ENCODE data around the gene GET4. TPM values are rescaled to one million over a fixed set of nuclear protein-coding genes. Genes with fewer than 3 reads are reported as not detected.

Gene GET4
- total and polyA plus RNA-seq, 2 of the 8 experiments (the other 6 are each of a cell fraction or from before 2014, with no cell fraction given), result 56.7 to 74.1 TPM

DNA sequence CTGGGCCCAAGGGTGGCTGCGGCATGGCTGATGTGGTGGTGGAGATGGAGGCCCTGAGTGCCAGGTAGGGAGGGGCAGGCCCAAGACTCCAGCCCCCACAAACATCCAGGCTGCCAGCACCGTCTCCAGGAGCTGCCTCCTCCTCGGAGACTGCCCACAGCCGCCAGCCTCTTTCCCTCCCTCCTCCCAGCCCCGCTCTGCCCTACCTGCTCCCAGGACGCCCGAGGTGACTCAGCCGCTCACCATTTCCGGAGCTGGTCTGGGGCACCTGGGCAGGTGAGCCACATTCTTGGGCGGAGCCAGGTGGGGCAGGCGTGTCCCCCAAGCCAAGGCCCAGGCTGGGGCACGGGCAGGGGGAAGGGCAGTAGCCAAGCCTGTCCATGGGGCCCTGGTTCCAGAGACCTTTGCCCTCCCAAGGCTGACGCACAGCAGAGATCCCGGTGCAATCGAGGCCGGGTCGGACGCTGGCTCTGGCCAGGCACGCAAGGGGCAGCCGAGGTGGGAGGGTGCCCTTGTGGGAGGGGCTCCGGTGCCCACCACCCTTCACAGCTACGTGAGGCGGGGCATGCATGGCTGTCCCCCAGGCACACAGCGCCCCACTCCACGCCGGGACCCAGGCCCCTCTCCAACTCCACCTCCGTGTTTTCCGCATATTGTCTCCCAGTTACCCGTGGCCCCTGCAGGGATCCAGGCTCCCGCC is 69.4 kb downstream of the GET4 start (continued):
- no peak for TF ChIP-seq CTCF (IDR thresholded peaks at IDR 0.05; ENCODE audit: control extremely low read depth in 1 of 3, insufficient read depth in 1 of 3, low read depth in 1 of 3, low read length in 3 of 3)
- TF ChIP-seq JUND (IDR thresholded peaks at IDR 0.05; ENCODE audit: low read length), result peak; percentile 89
- TF ChIP-seq TBP (IDR thresholded peaks at IDR 0.05; ENCODE audit: low read depth, low read length), result peak; percentile 48; the same call in 1 of the 2 replicates
- TF ChIP-seq SP1 (IDR thresholded peaks at IDR 0.05; ENCODE audit: low read depth, low read length), result 0 out of 2 replicates have a peak, but pooled peaks have one; percentile 36
- TF ChIP-seq ZNF274 (IDR thresholded peaks at IDR 0.05; ENCODE audit: borderline replicate concordance, extremely low read depth, low read length), result no peak
- TF ChIP-seq RBBP5 (IDR thresholded peaks at IDR 0.05; ENCODE audit: borderline replicate concordance, low read depth, low read length), result peak; percentile 82; the same call in 1 of the 2 replicates
- no peak for TF ChIP-seq NANOG (IDR thresholded peaks at IDR 0.05; ENCODE audit: insufficient read depth, low read depth, low read length, poor library complexity, severe bottlenecking)
- peak in 1 of 2 experiments; percentile 74; a peak in 2 of 3 replicates for TF ChIP-seq POLR2A (IDR thresholded peaks at IDR 0.05; ENCODE audit: control extremely low read depth in 1 of 2, low read depth in 2 of 2, low read length in 2 of 2)
- TF ChIP-seq, protein P1, sequence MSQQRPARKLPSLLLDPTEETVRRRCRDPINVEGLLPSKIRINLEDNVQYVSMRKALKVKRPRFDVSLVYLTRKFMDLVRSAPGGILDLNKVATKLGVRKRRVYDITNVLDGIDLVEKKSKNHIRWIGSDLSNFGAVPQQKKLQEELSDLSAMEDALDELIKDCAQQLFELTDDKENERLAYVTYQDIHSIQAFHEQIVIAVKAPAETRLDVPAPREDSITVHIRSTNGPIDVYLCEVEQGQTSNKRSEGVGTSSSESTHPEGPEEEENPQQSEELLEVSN (IDR thresholded peaks at IDR 0.05), result no peak
- peak; percentile 38; the same call in 1 of the 2 replicates for TF ChIP-seq MAFK (IDR thresholded peaks at IDR 0.05; ENCODE audit: low read depth, low read length)
- TF ChIP-seq, protein P2, sequence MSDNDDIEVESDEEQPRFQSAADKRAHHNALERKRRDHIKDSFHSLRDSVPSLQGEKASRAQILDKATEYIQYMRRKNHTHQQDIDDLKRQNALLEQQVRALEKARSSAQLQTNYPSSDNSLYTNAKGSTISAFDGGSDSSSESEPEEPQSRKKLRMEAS (IDR thresholded peaks at IDR 0.05), result peak; percentile 60; the same call in 1 of the 2 replicates
- TF ChIP-seq CBX5 (IDR thresholded peaks at IDR 0.05; ENCODE audit: low read depth, low read length), result no peak
- TF ChIP-seq BACH1 (IDR thresholded peaks at IDR 0.05; ENCODE audit: low read length), result no peak; the same call in 1 of the 2 replicates
- no peak for TF ChIP-seq EGR1 (IDR thresholded peaks at IDR 0.05; ENCODE audit: borderline replicate concordance, low read depth, low read length)
- TF ChIP-seq BCL11A (IDR thresholded peaks at IDR 0.05; ENCODE audit: low read depth in 2 of 2, low read length in 2 of 2), result no peak
- no peak for TF ChIP-seq HDAC6 (IDR thresholded peaks at IDR 0.05; ENCODE audit: low read depth, low read length)
- no peak for TF ChIP-seq SRF (IDR thresholded peaks at IDR 0.05; ENCODE audit: low read depth, low read length)
- TF ChIP-seq SUZ12 (IDR thresholded peaks at IDR 0.05; ENCODE audit: low read length), result no peak
- no peak for TF ChIP-seq SIN3A (conservative IDR thresholded peaks at IDR 0.05 in 1 of 2, IDR thresholded peaks at IDR 0.05 in 1 of 2; ENCODE audit: low read depth in 1 of 2, low read length in 2 of 2)

All from H1 (cell line).